ACC112 (cell line): ENCODE data around the gene OSM.

Experiments used
- H2AFZ ChIP-seq: fragments of 200-600 bp; sonication (generic); one replicate; pipeline ENCODE4 v1.6.0; 2017; ENCODE audit warnings: antibody characterized with exemption, low read length; ENCODE audit not compliant: unreplicated experiment
- H3K27ac ChIP-seq: fragments of 200-600 bp; sonication (generic); 2 replicates; pipeline ENCODE4 v1.5.1; 2014; ENCODE audit warnings: low read depth, mild to moderate bottlenecking, antibody characterized with exemption, low read length, moderate library complexity
- H3K27me3 ChIP-seq: fragments of 200-600 bp; sonication (generic); 2 replicates; pipeline ENCODE4 v1.6.1; 2014; ENCODE audit warnings: mild to moderate bottlenecking, antibody characterized with exemption, low read length, moderate library complexity, mixed read lengths; ENCODE audit not compliant: insufficient read depth
- H3K36me3 ChIP-seq: fragments of 200-600 bp; sonication (generic); 2 replicates; pipeline ENCODE4 v1.6.1; 2016; ENCODE audit warnings: mild to moderate bottlenecking, antibody characterized with exemption, low read length, moderate library complexity, mixed read lengths; ENCODE audit not compliant: insufficient read depth
- H3K4me1 ChIP-seq: fragments of 200-600 bp; sonication (generic); one replicate; pipeline ENCODE4 v1.6.1; 2016; ENCODE audit warnings: low read length, mixed read lengths; ENCODE audit not compliant: insufficient read depth, unreplicated experiment, control insufficient read depth
- H3K4me3 ChIP-seq: fragments of 200-600 bp; sonication (generic); 2 replicates; pipeline ENCODE4 v1.5.1; 2014; ENCODE audit warnings: mild to moderate bottlenecking, low read depth, low read length
- H3K79me2 ChIP-seq: fragments of 200-600 bp; sonication (generic); one replicate; pipeline ENCODE4 v1.6.0; 2016; ENCODE audit warnings: low read length; ENCODE audit not compliant: control insufficient read depth, unreplicated experiment, insufficient read depth

Gene OSM

GRCh38 chr22:30284172-30284571, 17.5 kb upstream of the OSM start:
- H3K27ac ChIP-seq = no peak overlapping the region
- no peak overlapping the region for H3K4me3 ChIP-seq
- H3K4me1 ChIP-seq = peaks cover 7% of the 10 kb centered on the region
- H3K36me3 ChIP-seq = no peaks in the 10 kb centered on the region
- H3K27me3 ChIP-seq = no peaks in the 10 kb centered on the region
- no peak overlapping the region for H2AFZ ChIP-seq
- H3K79me2 ChIP-seq = no peaks in the 10 kb centered on the region

DNA sequence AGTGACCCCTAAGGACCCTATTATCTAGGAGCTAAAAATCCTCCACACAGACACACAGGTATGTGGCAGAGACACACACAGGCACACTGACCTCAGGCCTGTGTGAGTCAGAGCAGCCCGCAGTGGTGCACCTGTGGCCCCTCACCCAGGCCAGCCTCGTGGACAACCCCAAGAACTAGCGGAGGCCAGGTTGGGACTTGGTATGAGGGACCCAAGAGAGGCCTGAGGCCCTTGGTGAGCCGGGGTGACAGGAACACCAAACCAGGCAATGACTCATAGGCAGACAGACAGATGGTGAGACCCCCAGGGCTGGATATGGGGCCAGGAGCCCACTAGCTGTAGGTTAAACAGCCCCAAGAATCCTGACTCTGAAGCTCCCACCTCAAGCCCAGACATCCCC, 16.7 kb upstream of the OSM start:
- Histone ChIP-seq H3K27ac (no peak overlapping the region), H3K36me3 (no peaks in the 10 kb centered on the region), H3K4me3 (no peak overlapping the region), H3K27me3 (no peaks in the 10 kb centered on the region), H2AFZ (no peak overlapping the region), H3K4me1 (peaks cover 12% of the 10 kb centered on the region), H3K79me2 (no peaks in the 10 kb centered on the region)

- Histone ChIP-seq H3K36me3 (no peaks in the 10 kb centered on the region), H3K27me3 (no peaks in the 10 kb centered on the region), H3K27ac (no peak overlapping the region), H2AFZ (no peak overlapping the region), H3K79me2 (no peaks in the 10 kb centered on the region), H3K4me1 (peaks cover 15% of the 10 kb centered on the region), H3K4me3 (no peak overlapping the region)
Measured at GRCh38 chr22:30282616-30283046, 16.0 kb upstream of the OSM start.

DNA sequence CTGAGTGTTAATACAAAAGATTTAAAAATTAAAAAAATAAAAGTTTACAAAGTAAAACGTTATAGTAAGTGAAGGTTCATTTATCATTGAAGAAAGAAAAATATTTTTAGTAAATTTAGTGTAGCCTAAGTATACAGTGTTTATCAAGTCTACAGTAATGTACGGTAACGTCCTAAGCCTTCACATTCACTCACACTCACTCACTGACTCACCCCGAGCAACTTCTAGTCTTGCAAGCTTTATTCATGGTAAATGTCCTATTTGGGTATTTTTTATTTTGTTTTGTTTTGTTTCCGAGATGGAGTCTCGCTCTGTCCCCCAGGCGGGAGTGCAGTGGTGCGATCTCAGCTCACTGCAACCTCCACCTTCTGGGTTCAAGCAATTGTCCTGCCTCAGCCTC, 13.9 kb upstream of the OSM start:
- Histone ChIP-seq H3K27me3 (no peaks in the 10 kb centered on the region), H3K36me3 (no peaks in the 10 kb centered on the region), H3K4me1 (peaks cover 18% of the 10 kb centered on the region), H3K79me2 (no peaks in the 10 kb centered on the region), H3K27ac (no peak overlapping the region), H3K4me3 (no peak overlapping the region), H2AFZ (no peak overlapping the region)

GRCh38 chr22:30279932-30280331, 13.3 kb upstream of the OSM start:
- H2AFZ ChIP-seq = no peak overlapping the region
- H3K36me3 ChIP-seq = no peaks in the 10 kb centered on the region
- H3K27ac ChIP-seq = no peak overlapping the region
- H3K27me3 ChIP-seq = no peaks in the 10 kb centered on the region
- no peak overlapping the region for H3K4me3 ChIP-seq
- no peaks in the 10 kb centered on the region for H3K79me2 ChIP-seq
- H3K4me1 ChIP-seq = peaks cover 18% of the 10 kb centered on the region

DNA sequence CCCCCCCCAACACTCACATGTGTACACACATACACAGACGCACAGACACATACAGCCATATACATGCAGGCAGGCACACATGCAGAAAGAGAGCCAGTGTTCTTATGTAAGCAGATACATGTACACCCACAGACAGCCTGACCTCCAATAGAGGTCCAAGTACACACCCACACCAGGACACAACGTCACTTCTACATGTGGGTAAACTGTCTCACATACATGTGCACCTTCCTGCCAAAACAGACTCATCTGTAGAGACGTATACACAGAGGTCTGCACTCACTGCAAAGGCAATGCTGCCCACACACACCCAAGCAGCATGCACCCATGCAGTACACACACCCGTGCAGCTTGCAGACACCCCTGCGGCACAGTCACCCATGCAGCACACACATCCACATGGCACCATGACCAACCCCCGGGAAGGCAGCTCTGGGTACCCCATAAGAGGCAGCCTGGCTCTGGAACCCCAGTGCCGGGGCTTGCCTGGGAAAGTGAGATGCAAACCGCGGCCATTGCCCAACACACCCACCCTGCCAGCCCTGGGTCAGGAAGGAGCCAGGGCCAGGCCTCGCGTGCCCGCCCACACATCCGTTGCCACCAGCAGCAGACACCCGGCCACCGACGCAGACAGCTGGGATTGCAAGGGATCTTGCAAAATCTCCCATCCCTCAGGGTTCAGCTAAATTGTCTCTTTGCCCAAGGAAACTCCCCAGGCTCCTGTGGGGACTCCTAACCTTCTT, 12.6 kb upstream of the OSM start:
- H2AFZ ChIP-seq = no peak overlapping the region
- H3K36me3 ChIP-seq = no peaks in the 10 kb centered on the region
- no peak overlapping the region for H3K27ac ChIP-seq
- H3K4me1 ChIP-seq = peaks cover 18% of the 10 kb centered on the region
- no peaks in the 10 kb centered on the region for H3K79me2 ChIP-seq
- H3K4me3 ChIP-seq = no peak overlapping the region
- H3K27me3 ChIP-seq = no peaks in the 10 kb centered on the region

GRCh38 chr22:30277547-30278344, 11.1 kb upstream of the OSM start:
- Histone ChIP-seq H3K79me2 (no peaks in the 10 kb centered on the region), H3K36me3 (no peaks in the 10 kb centered on the region), H3K27ac (peak overlapping the region; percentile 66), H3K27me3 (no peaks in the 10 kb centered on the region), H3K4me3 (peak overlapping the region; percentile 9; the same call in 1 of the 2 replicates), H3K4me1 (peaks cover 18% of the 10 kb centered on the region), H2AFZ (peak overlapping the region; percentile 48)

- no peaks in the 10 kb centered on the region for H3K36me3 ChIP-seq
- no peaks in the 10 kb centered on the region for H3K27me3 ChIP-seq
- no peak overlapping the region for H2AFZ ChIP-seq
- no peak overlapping the region for H3K4me3 ChIP-seq
- H3K79me2 ChIP-seq = no peaks in the 10 kb centered on the region
- H3K27ac ChIP-seq = no peak overlapping the region
- peaks cover 18% of the 10 kb centered on the region for H3K4me1 ChIP-seq
Measured at GRCh38 chr22:30276039-30276438, 9.4 kb upstream of the OSM start.

GRCh38 chr22:30275625-30276024, 9.0 kb upstream of the OSM start:
- no peak overlapping the region for H3K27ac ChIP-seq
- no peak overlapping the region for H3K4me3 ChIP-seq
- no peaks in the 10 kb centered on the region for H3K36me3 ChIP-seq
- H2AFZ ChIP-seq = no peak overlapping the region
- no peaks in the 10 kb centered on the region for H3K27me3 ChIP-seq
- peaks cover 18% of the 10 kb centered on the region for H3K4me1 ChIP-seq
- H3K79me2 ChIP-seq = no peaks in the 10 kb centered on the region

DNA sequence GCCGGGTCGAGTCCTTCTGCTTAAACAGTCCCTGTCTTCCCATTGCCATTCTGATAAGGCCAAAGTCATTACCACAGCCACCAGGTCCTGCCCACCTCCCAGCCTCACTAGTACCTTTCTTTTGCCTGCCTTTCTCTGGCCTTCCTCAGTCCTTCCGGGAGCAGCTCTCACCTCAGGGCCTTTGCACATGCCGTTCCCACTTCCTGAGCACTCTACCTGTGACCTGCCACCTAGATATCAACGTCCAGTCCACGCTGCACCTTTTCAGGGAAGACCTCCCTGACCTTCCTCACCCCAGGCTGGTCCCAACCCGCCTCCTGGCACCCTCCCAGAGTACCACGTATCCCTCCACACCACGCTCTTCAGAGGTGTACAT, 7.8 kb upstream of the OSM start:
- Histone ChIP-seq H3K27ac (no peak overlapping the region), H2AFZ (no peak overlapping the region), H3K27me3 (no peaks in the 10 kb centered on the region), H3K4me3 (no peak overlapping the region), H3K79me2 (no peaks in the 10 kb centered on the region), H3K36me3 (no peaks in the 10 kb centered on the region), H3K4me1 (peaks cover 18% of the 10 kb centered on the region)
